Neural cell (in vitro differentiated cells): ENCODE measurements around the gene ZDHHC4.

Source experiments
- EP300 ChIP-seq: fragments of 450-650 bp; conservative IDR thresholded peaks from 2 replicates; pipeline ENCODE4 v1.6.1; 2014; ENCODE audit warnings: antibody characterized with exemption, mild to moderate bottlenecking, moderate library complexity; ENCODE audit not compliant: poor library complexity, severe bottlenecking
- EZH2 ChIP-seq: fragments of 200-600, 300-800 bp; shearing (Covaris generic), sonication (generic); IDR thresholded peaks from 2 replicates; pipeline ENCODE4 v1.6.1; 2014; ENCODE audit warnings: antibody characterized with exemption, low read length, borderline replicate concordance, mild to moderate bottlenecking; ENCODE audit not compliant: insufficient read depth, poor library complexity, severe bottlenecking
- MXI1 ChIP-seq: fragments of 450-650 bp; conservative IDR thresholded peaks from 2 replicates; pipeline ENCODE4 v1.6.1; 2014; ENCODE audit warnings: antibody characterized with exemption, mild to moderate bottlenecking; ENCODE audit not compliant: poor library complexity, severe bottlenecking
- POLR2AphosphoS5 ChIP-seq: IDR thresholded peaks from 2 replicates; pipeline ENCODE4 v1.6.1; 2012
- TAF1 ChIP-seq: IDR thresholded peaks from 2 replicates; pipeline ENCODE4 v1.6.1; 2012; ENCODE audit warnings: low read depth
- TF ChIP-seq, protein P1 (sequence below): fragments of 450-650 bp; IDR thresholded peaks from 2 replicates; pipeline ENCODE4 v1.5.1; 2014; ENCODE audit warnings: antibody characterized with exemption, mild to moderate bottlenecking, moderate library complexity; ENCODE audit not compliant: poor library complexity, severe bottlenecking
- TF ChIP-seq, protein P2 (sequence below): IDR thresholded peaks from 2 replicates; pipeline ENCODE4 v1.6.1; 2012; ENCODE audit warnings: borderline replicate concordance

DNA sequence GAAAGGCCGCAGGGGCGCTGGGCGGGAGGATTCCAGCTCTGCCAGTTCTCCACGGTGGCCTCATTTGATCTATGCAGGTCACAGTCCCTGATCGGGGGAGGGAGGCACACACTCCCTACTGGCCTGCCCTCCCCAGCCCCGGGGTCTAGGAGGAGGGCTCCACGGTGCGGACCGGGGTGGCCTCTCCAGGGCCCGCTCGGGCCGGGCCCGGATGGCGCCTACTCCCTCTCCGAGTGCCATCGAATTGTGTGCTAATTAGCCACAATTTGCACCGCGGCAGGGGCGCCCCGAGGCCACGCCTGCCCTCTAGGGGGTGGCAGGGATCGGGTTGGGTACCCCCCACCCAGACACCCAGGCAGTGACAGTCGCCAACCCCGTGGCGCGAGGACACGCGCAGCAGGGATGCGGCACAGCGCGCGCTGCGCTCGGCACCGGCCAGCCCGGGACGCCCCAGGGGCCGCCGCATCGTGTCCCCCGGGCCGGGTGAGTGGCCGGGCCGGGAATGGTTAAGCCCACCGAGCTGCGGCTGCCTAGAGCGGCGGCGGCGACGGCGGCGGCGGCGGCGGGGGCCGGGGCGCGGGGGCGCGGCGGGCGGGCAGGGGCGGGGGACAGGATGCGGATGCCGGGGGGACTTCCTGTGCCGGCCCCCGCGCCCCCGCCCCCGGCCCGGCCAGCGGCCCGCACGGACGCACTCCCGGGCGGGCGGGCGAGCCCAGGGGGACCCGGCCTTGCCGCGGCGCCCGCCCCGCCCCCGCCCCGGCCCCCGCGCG, 37.9 kb downstream of the ZDHHC4 start, which contains the start of gene ZNF853:
- TF ChIP-seq, protein P1, sequence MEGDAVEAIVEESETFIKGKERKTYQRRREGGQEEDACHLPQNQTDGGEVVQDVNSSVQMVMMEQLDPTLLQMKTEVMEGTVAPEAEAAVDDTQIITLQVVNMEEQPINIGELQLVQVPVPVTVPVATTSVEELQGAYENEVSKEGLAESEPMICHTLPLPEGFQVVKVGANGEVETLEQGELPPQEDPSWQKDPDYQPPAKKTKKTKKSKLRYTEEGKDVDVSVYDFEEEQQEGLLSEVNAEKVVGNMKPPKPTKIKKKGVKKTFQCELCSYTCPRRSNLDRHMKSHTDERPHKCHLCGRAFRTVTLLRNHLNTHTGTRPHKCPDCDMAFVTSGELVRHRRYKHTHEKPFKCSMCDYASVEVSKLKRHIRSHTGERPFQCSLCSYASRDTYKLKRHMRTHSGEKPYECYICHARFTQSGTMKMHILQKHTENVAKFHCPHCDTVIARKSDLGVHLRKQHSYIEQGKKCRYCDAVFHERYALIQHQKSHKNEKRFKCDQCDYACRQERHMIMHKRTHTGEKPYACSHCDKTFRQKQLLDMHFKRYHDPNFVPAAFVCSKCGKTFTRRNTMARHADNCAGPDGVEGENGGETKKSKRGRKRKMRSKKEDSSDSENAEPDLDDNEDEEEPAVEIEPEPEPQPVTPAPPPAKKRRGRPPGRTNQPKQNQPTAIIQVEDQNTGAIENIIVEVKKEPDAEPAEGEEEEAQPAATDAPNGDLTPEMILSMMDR: peak; percentile 61
- TF ChIP-seq POLR2AphosphoS5: peak; percentile 4
- TF ChIP-seq TAF1: no peak
- TF ChIP-seq EP300: no peak
- no peak for TF ChIP-seq MXI1
- TF ChIP-seq, protein P2, sequence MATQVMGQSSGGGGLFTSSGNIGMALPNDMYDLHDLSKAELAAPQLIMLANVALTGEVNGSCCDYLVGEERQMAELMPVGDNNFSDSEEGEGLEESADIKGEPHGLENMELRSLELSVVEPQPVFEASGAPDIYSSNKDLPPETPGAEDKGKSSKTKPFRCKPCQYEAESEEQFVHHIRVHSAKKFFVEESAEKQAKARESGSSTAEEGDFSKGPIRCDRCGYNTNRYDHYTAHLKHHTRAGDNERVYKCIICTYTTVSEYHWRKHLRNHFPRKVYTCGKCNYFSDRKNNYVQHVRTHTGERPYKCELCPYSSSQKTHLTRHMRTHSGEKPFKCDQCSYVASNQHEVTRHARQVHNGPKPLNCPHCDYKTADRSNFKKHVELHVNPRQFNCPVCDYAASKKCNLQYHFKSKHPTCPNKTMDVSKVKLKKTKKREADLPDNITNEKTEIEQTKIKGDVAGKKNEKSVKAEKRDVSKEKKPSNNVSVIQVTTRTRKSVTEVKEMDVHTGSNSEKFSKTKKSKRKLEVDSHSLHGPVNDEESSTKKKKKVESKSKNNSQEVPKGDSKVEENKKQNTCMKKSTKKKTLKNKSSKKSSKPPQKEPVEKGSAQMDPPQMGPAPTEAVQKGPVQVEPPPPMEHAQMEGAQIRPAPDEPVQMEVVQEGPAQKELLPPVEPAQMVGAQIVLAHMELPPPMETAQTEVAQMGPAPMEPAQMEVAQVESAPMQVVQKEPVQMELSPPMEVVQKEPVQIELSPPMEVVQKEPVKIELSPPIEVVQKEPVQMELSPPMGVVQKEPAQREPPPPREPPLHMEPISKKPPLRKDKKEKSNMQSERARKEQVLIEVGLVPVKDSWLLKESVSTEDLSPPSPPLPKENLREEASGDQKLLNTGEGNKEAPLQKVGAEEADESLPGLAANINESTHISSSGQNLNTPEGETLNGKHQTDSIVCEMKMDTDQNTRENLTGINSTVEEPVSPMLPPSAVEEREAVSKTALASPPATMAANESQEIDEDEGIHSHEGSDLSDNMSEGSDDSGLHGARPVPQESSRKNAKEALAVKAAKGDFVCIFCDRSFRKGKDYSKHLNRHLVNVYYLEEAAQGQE: no peak
- no peak for TF ChIP-seq EZH2
